GM18951 (cell line): Measurements from ENCODE around the gene OR11A1.

ENCODE experiments used
- POLR2A ChIP-seq: IDR thresholded peaks from 4 replicates; pipeline ENCODE4 v1.6.1; 2011; ENCODE audit warnings: mild to moderate bottlenecking; ENCODE audit not compliant: insufficient read length, insufficient read depth; ENCODE audit errors: extremely low read depth
- in situ Hi-C: fragments of 300-500 bp; cut with MboI; formaldehyde crosslinking; loops from one replicate; pipeline ENCODE4 v1.12.0; 2022; ENCODE audit warnings: low sequenced_read_pairs, mixed read lengths, inconsistent platforms; ENCODE audit not compliant: unreplicated experiment

The OR11A1 gene

GRCh38 chr6:29414588-29414987 lies 42.3 kb downstream of the OR11A1 start, which contains the start of gene OR12D1:
Gene OR12D1, plus strand, starts transcription at chr6:29414928.
- no peak for TF ChIP-seq POLR2A
- in situ Hi-C loops = no loop called here

- TF ChIP-seq POLR2A = no peak
- in situ Hi-C loops = no loop called here
Observed at GRCh38 chr6:29403801-29404200, 53.1 kb downstream of the OR11A1 start.

- TF ChIP-seq POLR2A = no peak
- in situ Hi-C loops = no loop called here
Observed at GRCh38 chr6:29399525-29399924, 57.3 kb downstream of the OR11A1 start.

- in situ Hi-C loops = no loop called here
- TF ChIP-seq POLR2A = no peak
Observed at GRCh38 chr6:29395331-29395730, 61.5 kb downstream of the OR11A1 start, which contains the start of gene OR12D2. Gene OR12D2, plus strand, starts transcription at chr6:29395631. Its CDS starts 1,069 bp downstream, at chr6:29396700.

- in situ Hi-C loops = no loop called here
Observed at GRCh38 chr6:29388533-29388932, 68.3 kb downstream of the OR11A1 start.

GRCh38 chr6:29376003-29376402 lies 80.9 kb downstream of the OR11A1 start:
- TF ChIP-seq POLR2A = no peak
- in situ Hi-C loops = no loop called here

More at GRCh38 chr6:29388533-29388932, 68.3 kb downstream of the OR11A1 start:
- no peak for TF ChIP-seq POLR2A
